D721Med (cell line): ENCODE data around the gene FAM13A.
"Not testable (repeated sequence)": the region's sequence is repeated elsewhere in the genome, so short reads cannot be mapped to it uniquely, and the experiment has no call there.

Source experiments
- DNase-seq: peaks from one replicate; pipeline ENCODE4 v3.0.0; 2011; ENCODE audit warnings: low spot score; ENCODE audit not compliant: insufficient read length
- FAIRE-seq: peaks from 2 replicates; lab custom pipeline; 2011; peaks lifted over from hg19 to GRCh38; lab: Jason Lieb, UNC
- TF ChIP-seq, protein P1 (sequence below): IDR thresholded peaks from 2 replicates; pipeline ENCODE4 v1.5.1; 2012; ENCODE audit warnings: mild to moderate bottlenecking, control low read depth; ENCODE audit not compliant: insufficient read depth; ENCODE audit errors: missing control alignments

FAM13A gene

DNA sequence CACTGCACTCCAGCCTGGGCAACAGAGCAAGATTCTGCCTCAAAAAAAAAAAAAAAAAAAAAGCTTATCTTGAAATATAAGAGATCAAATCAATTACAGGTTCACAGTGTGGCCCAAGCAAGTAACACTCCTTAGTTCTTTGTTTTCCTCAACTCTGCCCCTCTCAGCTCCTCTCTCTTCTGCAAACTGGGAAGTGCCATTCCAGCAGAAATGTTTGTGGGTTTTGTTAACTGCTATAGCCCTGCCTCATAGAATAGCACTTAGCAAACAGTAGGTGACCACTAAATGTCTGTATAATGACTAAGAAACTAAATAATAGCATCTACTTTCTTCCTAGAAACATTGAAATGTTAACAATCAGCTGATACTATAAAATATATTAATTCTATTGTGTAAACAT, 199.4 kb downstream of the FAM13A start:
- TF ChIP-seq, protein P1, sequence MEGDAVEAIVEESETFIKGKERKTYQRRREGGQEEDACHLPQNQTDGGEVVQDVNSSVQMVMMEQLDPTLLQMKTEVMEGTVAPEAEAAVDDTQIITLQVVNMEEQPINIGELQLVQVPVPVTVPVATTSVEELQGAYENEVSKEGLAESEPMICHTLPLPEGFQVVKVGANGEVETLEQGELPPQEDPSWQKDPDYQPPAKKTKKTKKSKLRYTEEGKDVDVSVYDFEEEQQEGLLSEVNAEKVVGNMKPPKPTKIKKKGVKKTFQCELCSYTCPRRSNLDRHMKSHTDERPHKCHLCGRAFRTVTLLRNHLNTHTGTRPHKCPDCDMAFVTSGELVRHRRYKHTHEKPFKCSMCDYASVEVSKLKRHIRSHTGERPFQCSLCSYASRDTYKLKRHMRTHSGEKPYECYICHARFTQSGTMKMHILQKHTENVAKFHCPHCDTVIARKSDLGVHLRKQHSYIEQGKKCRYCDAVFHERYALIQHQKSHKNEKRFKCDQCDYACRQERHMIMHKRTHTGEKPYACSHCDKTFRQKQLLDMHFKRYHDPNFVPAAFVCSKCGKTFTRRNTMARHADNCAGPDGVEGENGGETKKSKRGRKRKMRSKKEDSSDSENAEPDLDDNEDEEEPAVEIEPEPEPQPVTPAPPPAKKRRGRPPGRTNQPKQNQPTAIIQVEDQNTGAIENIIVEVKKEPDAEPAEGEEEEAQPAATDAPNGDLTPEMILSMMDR: no peak
- DNase-seq (no peak), FAIRE-seq (no peak)

DNA sequence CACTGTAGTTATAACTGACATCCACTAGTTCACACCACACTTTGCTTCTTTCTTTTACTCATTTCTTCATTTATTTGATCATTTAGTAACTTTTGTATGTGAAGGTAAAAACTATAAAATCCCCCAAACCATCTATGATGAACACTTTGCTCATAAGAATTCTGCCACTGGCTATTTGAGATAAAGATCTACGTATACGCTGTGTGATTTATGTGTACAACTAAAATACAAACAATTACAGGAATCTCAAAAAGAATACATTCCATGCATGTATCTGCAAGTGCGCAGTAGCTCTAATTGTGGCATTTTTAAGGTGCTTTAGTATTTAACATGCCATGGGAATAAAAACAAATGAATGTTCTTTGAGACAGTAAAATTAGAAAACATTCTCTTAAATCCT, 202.5 kb downstream of the FAM13A start:
- no peak for DNase-seq
- TF ChIP-seq, protein P1: no peak
- FAIRE-seq: no peak

DNA sequence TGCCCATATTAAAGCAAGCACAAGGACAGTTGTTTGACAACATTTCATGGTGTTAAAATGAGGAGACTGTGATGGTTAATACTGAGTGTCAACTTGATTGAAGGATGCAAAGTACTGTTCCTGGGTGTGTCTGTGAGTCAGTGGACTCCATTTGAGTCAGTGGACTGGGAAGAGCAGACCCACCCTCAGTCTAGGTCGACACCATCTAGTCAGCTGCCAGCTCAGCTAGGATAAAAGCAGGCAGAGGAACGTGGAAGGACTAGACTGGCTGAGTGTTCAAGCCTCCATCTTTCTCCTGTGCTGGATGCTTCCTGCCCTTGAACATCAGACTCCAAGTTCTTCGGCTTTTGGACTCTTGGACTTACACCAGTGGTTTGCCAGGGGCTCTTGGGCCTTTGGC, 203.4 kb downstream of the FAM13A start:
- not testable (repeated sequence) for DNase-seq, FAIRE-seq

DNA sequence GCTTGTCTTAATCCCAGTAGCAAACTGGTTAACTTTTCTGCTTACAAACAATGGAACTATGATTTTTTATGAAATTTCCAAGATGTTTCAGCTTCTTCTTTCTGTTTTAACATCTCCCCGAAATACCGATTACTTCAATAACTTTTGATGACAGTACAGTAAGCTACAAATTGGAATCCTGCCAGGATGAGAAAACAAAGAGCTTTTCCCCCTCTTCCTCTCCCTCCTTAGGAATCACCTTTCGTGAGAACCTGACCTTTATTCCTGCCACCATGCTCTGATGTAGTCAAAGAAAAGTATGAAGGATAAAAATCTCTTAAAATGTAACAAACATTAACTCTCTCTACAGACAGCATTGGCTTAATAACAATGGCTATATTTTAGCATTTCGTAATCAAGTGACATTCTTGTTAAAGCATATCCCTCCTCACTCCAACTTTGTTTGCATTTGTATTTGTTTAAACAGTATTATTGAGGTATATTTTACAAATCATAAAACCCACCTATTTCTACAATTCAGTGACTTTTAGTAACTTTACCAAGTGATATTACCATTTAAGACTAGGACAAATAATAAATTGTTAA, 210.7 kb downstream of the FAM13A start:
- no peak for DNase-seq
- TF ChIP-seq, protein P1: no peak
- FAIRE-seq: no peak

DNA sequence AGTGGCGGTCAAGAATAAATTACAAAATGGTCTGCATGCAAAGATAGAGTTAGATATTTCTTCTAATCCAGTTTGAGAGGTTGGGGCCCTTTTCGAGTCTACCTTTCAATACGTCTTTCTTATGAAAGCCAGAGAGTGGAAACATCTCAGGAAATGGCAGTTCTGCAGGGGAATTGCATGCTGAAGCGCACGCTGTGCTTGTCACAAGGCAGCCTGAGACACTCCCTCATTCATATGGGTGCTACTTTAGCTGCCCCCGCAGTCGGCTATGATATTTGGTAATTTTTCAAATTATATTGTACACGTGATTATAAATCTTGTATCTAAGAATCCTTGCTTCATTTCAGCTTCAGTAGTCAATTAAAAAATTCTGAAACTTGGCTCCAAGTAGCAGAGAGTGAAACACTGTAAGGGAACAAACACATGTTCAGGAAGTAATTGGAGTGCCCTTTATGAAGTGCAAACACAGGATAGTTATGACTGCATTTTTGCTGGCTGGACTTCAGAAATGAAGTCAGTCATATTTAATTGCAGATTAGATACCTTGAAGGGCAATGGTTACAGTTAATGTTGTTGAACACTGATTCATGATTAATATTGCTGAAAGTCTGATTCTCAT, 213.8 kb downstream of the FAM13A start:
- FAIRE-seq (no peak), DNase-seq (no peak)
- TF ChIP-seq, protein P1: no peak

DNA sequence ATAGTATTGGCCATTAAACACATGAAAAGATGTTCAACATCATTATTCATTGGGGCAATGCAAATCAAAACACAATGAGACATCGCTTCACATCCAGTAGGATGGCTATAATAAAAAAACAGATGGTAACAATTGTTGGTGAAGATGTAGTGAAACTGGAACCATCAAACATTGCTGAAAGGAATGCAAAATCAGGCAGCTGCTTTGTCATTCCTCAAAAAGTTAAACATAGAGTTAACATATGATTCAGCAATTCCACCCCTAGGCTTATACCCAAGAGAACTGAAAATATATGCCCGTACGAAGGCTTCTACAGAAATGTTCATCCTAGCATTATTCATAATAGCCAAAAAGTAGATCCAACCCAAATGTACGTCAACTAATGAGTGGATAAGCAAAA, 215.3 kb downstream of the FAM13A start:
- no peak for FAIRE-seq
- no peak for DNase-seq
- TF ChIP-seq, protein P1: no peak

DNA sequence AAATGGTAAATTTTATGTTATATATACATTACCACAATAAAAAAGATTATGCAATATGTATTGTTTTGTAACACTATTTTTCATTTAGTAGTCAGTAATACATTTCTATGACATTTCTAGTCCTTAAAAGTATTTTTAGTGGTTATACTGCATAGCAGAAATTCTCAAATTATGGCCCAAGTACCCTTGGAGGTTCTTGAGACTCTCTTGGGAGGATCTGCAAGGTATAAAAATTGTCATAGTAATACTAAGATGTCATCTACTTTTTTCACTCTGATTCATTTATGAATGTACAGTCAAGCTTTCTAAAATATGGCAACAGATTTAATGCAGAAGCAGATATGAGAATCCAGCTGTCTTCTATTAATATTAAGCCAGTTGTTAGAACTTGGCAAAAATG, 220.8 kb downstream of the FAM13A start:
- no peak for FAIRE-seq
- TF ChIP-seq, protein P1: no peak
- no peak for DNase-seq

DNA sequence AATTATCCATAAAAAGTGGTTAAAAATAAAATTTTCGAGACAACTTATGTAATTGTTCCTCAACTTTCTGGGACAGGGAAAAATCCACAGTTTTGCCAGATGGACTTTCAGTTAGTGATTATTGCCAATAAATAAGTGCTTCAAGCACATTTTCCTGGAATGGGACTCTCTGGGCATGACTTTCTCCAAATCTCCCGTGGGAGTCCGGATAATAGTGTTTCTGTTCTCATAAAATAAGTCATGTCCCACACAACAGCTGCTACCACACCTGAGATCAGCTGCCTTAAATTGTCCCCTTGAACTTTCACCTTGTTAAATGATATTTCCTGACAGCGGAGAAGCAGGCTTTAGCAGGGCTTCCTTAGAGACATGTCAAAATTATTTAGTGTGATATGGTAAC, 226.0 kb downstream of the FAM13A start:
- FAIRE-seq (no peak), DNase-seq (no peak)
- TF ChIP-seq, protein P1: no peak
